ENCODE data around the gene SNAP47. TPM values are rescaled to one million over a fixed set of nuclear protein-coding genes. Genes with fewer than 3 reads are reported as not detected.

The SNAP47 gene
- total RNA-seq, 1 donor from 2014 or later, result 29.6 TPM

GRCh38 chr1:227813962-227814361, 78.7 kb downstream of the SNAP47 start:
- TF ChIP-seq CTCF (IDR thresholded peaks at IDR 0.05), result no peak
- H3K9me3 Mint-ChIP-seq (ENCODE audit: unreplicated experiment), result peaks cover 9% of the 10 kb centered on the region
- DNase-seq (ENCODE audit: extremely low spot score, unreplicated experiment), result no peak
- peaks cover 42% of the 10 kb centered on the region for H3K27me3 Mint-ChIP-seq (ENCODE audit: unreplicated experiment)
- no peaks in the 10 kb centered on the region for H3K36me3 Mint-ChIP-seq (ENCODE audit: unreplicated experiment)
- no peaks in the 10 kb centered on the region for H3K4me1 Mint-ChIP-seq (ENCODE audit: unreplicated experiment)
- no peak overlapping the region for H3K27ac Mint-ChIP-seq (ENCODE audit: unreplicated experiment)
- no peak overlapping the region for H3K4me3 Mint-ChIP-seq (ENCODE audit: unreplicated experiment)

GRCh38 chr1:227815468-227816409, 80.5 kb downstream of the SNAP47 start, which contains the start of gene PRSS38:
PRSS38 (plus strand) TSS chr1:227815675; CDS start chr1:227815717, 42 bp downstream.
- TF ChIP-seq CTCF (IDR thresholded peaks at IDR 0.05), result no peak
- H3K36me3 Mint-ChIP-seq (ENCODE audit: unreplicated experiment), result no peaks in the 10 kb centered on the region
- DNase-seq (ENCODE audit: extremely low spot score, unreplicated experiment), result no peak
- no peak within 1 kb of the TSS for H3K4me3 Mint-ChIP-seq (ENCODE audit: unreplicated experiment)
- H3K4me1 Mint-ChIP-seq (ENCODE audit: unreplicated experiment), result no peaks in the 10 kb centered on the region
- H3K9me3 Mint-ChIP-seq (ENCODE audit: unreplicated experiment), result peaks cover 9% of the 10 kb centered on the region
- no peak within 1 kb of the TSS for H3K27ac Mint-ChIP-seq (ENCODE audit: unreplicated experiment)
- H3K27me3 Mint-ChIP-seq (ENCODE audit: unreplicated experiment), result peaks cover 31% of the 10 kb centered on the region

GRCh38 chr1:227816750-227817446, 81.7 kb downstream of the SNAP47 start:
- no peak for DNase-seq (ENCODE audit: extremely low spot score, unreplicated experiment)
- H3K9me3 Mint-ChIP-seq (ENCODE audit: unreplicated experiment), result peaks cover 16% of the 10 kb centered on the region
- H3K27ac Mint-ChIP-seq (ENCODE audit: unreplicated experiment), result no peak overlapping the region
- no peaks in the 10 kb centered on the region for H3K36me3 Mint-ChIP-seq (ENCODE audit: unreplicated experiment)
- no peak overlapping the region for H3K4me3 Mint-ChIP-seq (ENCODE audit: unreplicated experiment)
- no peaks in the 10 kb centered on the region for H3K4me1 Mint-ChIP-seq (ENCODE audit: unreplicated experiment)
- TF ChIP-seq CTCF (IDR thresholded peaks at IDR 0.05), result no peak
- peaks cover 39% of the 10 kb centered on the region for H3K27me3 Mint-ChIP-seq (ENCODE audit: unreplicated experiment)

GRCh38 chr1:227823537-227823936, 88.3 kb downstream of the SNAP47 start:
- Mint-ChIP-seq H3K27me3 (ENCODE audit: unreplicated experiment) (peaks cover 71% of the 10 kb centered on the region), H3K27ac (ENCODE audit: unreplicated experiment) (no peak overlapping the region), H3K4me3 (ENCODE audit: unreplicated experiment) (no peak overlapping the region), H3K4me1 (ENCODE audit: unreplicated experiment) (no peaks in the 10 kb centered on the region), H3K9me3 (ENCODE audit: unreplicated experiment) (peaks cover 16% of the 10 kb centered on the region), H3K36me3 (ENCODE audit: unreplicated experiment) (no peaks in the 10 kb centered on the region)
- no peak for DNase-seq (ENCODE audit: extremely low spot score, unreplicated experiment)
- no peak for TF ChIP-seq CTCF (IDR thresholded peaks at IDR 0.05)

- Mint-ChIP-seq H3K4me3 (ENCODE audit: unreplicated experiment) (no peak overlapping the region), H3K9me3 (ENCODE audit: unreplicated experiment) (peaks cover 16% of the 10 kb centered on the region), H3K27me3 (ENCODE audit: unreplicated experiment) (peaks cover 70% of the 10 kb centered on the region), H3K27ac (ENCODE audit: unreplicated experiment) (no peak overlapping the region), H3K4me1 (ENCODE audit: unreplicated experiment) (no peaks in the 10 kb centered on the region), H3K36me3 (ENCODE audit: unreplicated experiment) (no peaks in the 10 kb centered on the region)
- DNase-seq (ENCODE audit: extremely low spot score, unreplicated experiment), result no peak
- no peak for TF ChIP-seq CTCF (IDR thresholded peaks at IDR 0.05)
Observed at GRCh38 chr1:227824204-227824603, 89.0 kb downstream of the SNAP47 start.
